Measurements from ENCODE around the gene B3GALT2.

- TF ChIP-seq CTCF (IDR thresholded peaks at IDR 0.05) (no peak), ZFX (IDR thresholded peaks at IDR 0.05; ENCODE audit: borderline replicate concordance) (no peak)
Observed at GRCh38 chr1:193176113-193176512, 10.3 kb downstream of the B3GALT2 start.

Data from 22Rv1 (cell line).